Measurements from ENCODE around the gene GEN1.
"Not testable (repeated sequence)": the region's sequence is repeated elsewhere in the genome, so short reads cannot be mapped to it uniquely, and the experiment has no call there.

The GEN1 gene

GRCh38 chr2:17823646-17824045 lies 69.7 kb downstream of the GEN1 start:
- DNase-seq (ENCODE audit: low read depth) = not testable (repeated sequence)

- no peak for DNase-seq (ENCODE audit: low read depth)
Measured at GRCh38 chr2:17827316-17827715, 73.4 kb downstream of the GEN1 start.

DNA sequence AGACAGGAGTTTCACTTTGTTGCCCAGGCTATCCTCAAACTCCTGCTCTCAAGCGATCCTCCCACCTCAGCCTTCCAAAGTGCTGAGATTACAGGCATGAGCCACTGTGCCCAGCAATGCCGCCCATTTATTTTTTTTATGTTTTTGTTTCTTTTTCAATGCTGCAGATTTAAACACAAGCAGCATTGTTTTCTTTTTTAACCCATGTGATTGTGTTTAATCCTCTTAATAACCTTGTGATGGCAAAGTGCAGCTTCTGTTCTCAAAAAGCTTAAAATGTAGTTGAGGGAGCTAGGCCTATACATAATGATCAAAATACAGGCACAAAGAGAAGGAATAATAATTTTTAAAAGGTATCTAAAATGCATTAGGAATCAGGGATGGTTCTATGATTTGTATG lies 73.8 kb downstream of the GEN1 start:
- no peak for DNase-seq (ENCODE audit: low read depth)

GRCh38 chr2:17830053-17831034 lies 76.4 kb downstream of the GEN1 start:
- peak; percentile 23 for DNase-seq (ENCODE audit: low read depth)

DNA sequence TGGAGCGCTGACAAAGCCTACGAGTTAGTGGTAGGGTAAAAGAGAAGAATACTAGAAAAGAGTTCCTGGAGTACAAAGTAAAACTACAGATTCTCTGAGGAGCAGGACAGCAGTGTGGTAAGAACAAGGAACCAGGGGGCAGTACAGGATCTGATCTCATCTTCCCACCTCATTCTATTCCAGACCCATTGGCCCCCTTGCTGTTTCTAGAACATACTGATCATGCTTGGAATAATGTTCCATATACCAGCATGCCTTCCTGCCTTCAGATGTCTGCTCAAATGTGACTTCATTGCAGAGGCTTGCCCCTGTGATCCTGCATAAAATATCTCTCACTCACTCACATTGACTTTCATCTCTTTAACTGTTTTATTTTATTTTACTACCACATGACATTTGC lies 81.6 kb downstream of the GEN1 start:
- no peak for DNase-seq (ENCODE audit: low read depth)

Data from non-pigmented ciliary epithelial cell (primary cell).